ENCODE results near the gene CDK5RAP1.

- no peak for TF ChIP-seq EZH2phosphoT487 (IDR thresholded peaks at IDR 0.05; ENCODE audit: borderline replicate concordance, low read length)
- TF ChIP-seq, protein P1, sequence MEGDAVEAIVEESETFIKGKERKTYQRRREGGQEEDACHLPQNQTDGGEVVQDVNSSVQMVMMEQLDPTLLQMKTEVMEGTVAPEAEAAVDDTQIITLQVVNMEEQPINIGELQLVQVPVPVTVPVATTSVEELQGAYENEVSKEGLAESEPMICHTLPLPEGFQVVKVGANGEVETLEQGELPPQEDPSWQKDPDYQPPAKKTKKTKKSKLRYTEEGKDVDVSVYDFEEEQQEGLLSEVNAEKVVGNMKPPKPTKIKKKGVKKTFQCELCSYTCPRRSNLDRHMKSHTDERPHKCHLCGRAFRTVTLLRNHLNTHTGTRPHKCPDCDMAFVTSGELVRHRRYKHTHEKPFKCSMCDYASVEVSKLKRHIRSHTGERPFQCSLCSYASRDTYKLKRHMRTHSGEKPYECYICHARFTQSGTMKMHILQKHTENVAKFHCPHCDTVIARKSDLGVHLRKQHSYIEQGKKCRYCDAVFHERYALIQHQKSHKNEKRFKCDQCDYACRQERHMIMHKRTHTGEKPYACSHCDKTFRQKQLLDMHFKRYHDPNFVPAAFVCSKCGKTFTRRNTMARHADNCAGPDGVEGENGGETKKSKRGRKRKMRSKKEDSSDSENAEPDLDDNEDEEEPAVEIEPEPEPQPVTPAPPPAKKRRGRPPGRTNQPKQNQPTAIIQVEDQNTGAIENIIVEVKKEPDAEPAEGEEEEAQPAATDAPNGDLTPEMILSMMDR (IDR thresholded peaks at IDR 0.05; ENCODE audit: low read depth, low read length, poor library complexity, severe bottlenecking): peak; percentile 49
Observed at GRCh38 chr20:33400812-33401183, 521 bp downstream of the CDK5RAP1 start.
